Activated naive CD8-positive, alpha-beta T cell treated with anti-CD3 and anti-CD28 coated beads for 36 hours (primary cell): ENCODE results near the gene FAM181B. TPM values are rescaled to one million over a fixed set of nuclear protein-coding genes. Genes with fewer than 3 reads are reported as not detected.

ENCODE experiments used
- total RNA-seq, 2 experiments: library from RNA; stranded (reverse); gene quantifications; one replicate each; pipeline ENCODE4 v1.2.3, GENCODE V29; 2021

Gene FAM181B
- total RNA-seq, 2 experiments from 2014 or later, result not detected

Other genes with a start within 250 kb of the FAM181B start
- gene PRCP, start 166.6 kb upstream of the FAM181B start, total RNA-seq, result 10 to 100 TPM; 30.3 to 30.8 TPM
- gene DDIAS, start 167.9 kb upstream of the FAM181B start, total RNA-seq, result 10 to 100 TPM; 28.8 to 31.8 TPM